SJSA1 (cell line): ENCODE measurements around the gene ANKS1B. TPM values are rescaled to one million over a fixed set of nuclear protein-coding genes. Genes with fewer than 3 reads are reported as not detected.
"Not testable (repeated sequence)": the region's sequence is repeated elsewhere in the genome, so short reads cannot be mapped to it uniquely, and the experiment has no call there.

Source experiments
- DNase-seq, 2 experiments: peaks; one replicate each; pipeline ENCODE4 v3.0.0-alpha.2; 2015 to 2020; ENCODE audit warnings: low spot score in 2 of 2, low read depth in 1 of 2
- H3K27ac ChIP-seq: fragments of 250-450 bp; sonication (Bioruptor Pico); 2 replicates; pipeline ENCODE4 v1.5.1; 2020; ENCODE audit warnings: mild to moderate bottlenecking, moderate library complexity
- H3K27me3 ChIP-seq: fragments of 250-450 bp; sonication (Bioruptor Pico); replicated peaks from 2 replicates; pipeline ENCODE4 v1.5.1; 2020; ENCODE audit warnings: mild to moderate bottlenecking, moderate library complexity
- H3K36me3 ChIP-seq: fragments of 250-450 bp; sonication (Bioruptor Pico); 2 replicates; pipeline ENCODE4 v1.5.1; 2020; ENCODE audit warnings: mild to moderate bottlenecking
- H3K4me1 ChIP-seq: fragments of 250-450 bp; sonication (Bioruptor Pico); replicated peaks from 2 replicates; pipeline ENCODE4 v1.6.1; 2021; ENCODE audit warnings: mild to moderate bottlenecking
- H3K4me3 ChIP-seq: fragments of 250-450 bp; sonication (Bioruptor Pico); 2 replicates; pipeline ENCODE4 v1.5.1; 2020; ENCODE audit warnings: mild to moderate bottlenecking
- H3K9me3 ChIP-seq: fragments of 250-450 bp; sonication (Bioruptor Pico); replicated peaks from 2 replicates; pipeline ENCODE4 v1.5.1; 2020; ENCODE audit warnings: mild to moderate bottlenecking
- total RNA-seq: library from RNA; depleted of rRNA; stranded (reverse); fragments of >200 nt; shearing (Covaris generic); gene quantifications from 2 replicates; pipeline ENCODE4 v1.2.3, GENCODE V29; 2014; rRNA removed

The ANKS1B gene
- total RNA-seq: not detected in 2 replicates

GRCh38 chr12:99984271-99985128 lies at the start of gene ANKS1B:
Gene ANKS1B (minus strand): TSS chr12:99984936. CDS start chr12:99984237, 699 bp downstream.
- H3K9me3 ChIP-seq: no peaks in the 10 kb centered on the region
- H3K27ac ChIP-seq: no peak within 1 kb of the TSS
- peak within 1 kb of the TSS; percentile 35 for H3K4me3 ChIP-seq
- peaks cover 5% of the 10 kb centered on the region for H3K4me1 ChIP-seq
- DNase-seq: no peak
- H3K36me3 ChIP-seq: no peaks in the 10 kb centered on the region
- H3K27me3 ChIP-seq: peaks cover 53% of the 10 kb centered on the region

GRCh38 chr12:100031836-100032235 lies 47.1 kb upstream of the ANKS1B start:
- Histone ChIP-seq H3K4me3 (no peak overlapping the region), H3K27me3 (no peaks in the 10 kb centered on the region), H3K9me3 (no peaks in the 10 kb centered on the region), H3K27ac (no peak overlapping the region), H3K4me1 (peaks cover 1% of the 10 kb centered on the region), H3K36me3 (no peaks in the 10 kb centered on the region)
- no peak for DNase-seq

GRCh38 chr12:100027671-100028070 lies 42.9 kb upstream of the ANKS1B start:
- no peak overlapping the region for H3K27ac ChIP-seq
- no peaks in the 10 kb centered on the region for H3K9me3 ChIP-seq
- no peaks in the 10 kb centered on the region for H3K36me3 ChIP-seq
- no peak overlapping the region for H3K4me3 ChIP-seq
- no peak for DNase-seq
- H3K4me1 ChIP-seq: peaks cover 23% of the 10 kb centered on the region
- no peaks in the 10 kb centered on the region for H3K27me3 ChIP-seq

GRCh38 chr12:100026241-100026640 lies 41.5 kb upstream of the ANKS1B start:
- H3K27ac ChIP-seq: peak overlapping the region; percentile 1; the same call in 1 of the 2 replicates
- DNase-seq: peak in 1 of 2 experiments; percentile 57
- H3K36me3 ChIP-seq: no peaks in the 10 kb centered on the region
- peaks cover 23% of the 10 kb centered on the region for H3K4me1 ChIP-seq
- H3K27me3 ChIP-seq: no peaks in the 10 kb centered on the region
- H3K4me3 ChIP-seq: no peak overlapping the region
- no peaks in the 10 kb centered on the region for H3K9me3 ChIP-seq

- H3K36me3 ChIP-seq: no peaks in the 10 kb centered on the region
- no peak overlapping the region for H3K4me3 ChIP-seq
- H3K9me3 ChIP-seq: no peaks in the 10 kb centered on the region
- DNase-seq: no peak
- H3K27ac ChIP-seq: no peak overlapping the region
- peaks cover 23% of the 10 kb centered on the region for H3K4me1 ChIP-seq
- H3K27me3 ChIP-seq: no peaks in the 10 kb centered on the region
These were observed 40.3 kb upstream of the ANKS1B start for GRCh38 chr12:100024974-100025555.

- Histone ChIP-seq H3K9me3 (no peaks in the 10 kb centered on the region), H3K36me3 (no peaks in the 10 kb centered on the region), H3K27ac (no peak overlapping the region), H3K4me1 (peaks cover 7% of the 10 kb centered on the region), H3K27me3 (no peaks in the 10 kb centered on the region), H3K4me3 (no peak overlapping the region)
- DNase-seq: no peak
These were observed 35.6 kb upstream of the ANKS1B start for GRCh38 chr12:100020370-100020769.

- Histone ChIP-seq H3K36me3 (no peaks in the 10 kb centered on the region), H3K4me1 (no peaks in the 10 kb centered on the region), H3K27ac (no peak overlapping the region), H3K27me3 (no peaks in the 10 kb centered on the region), H3K9me3 (no peaks in the 10 kb centered on the region), H3K4me3 (no peak overlapping the region)
- DNase-seq: no peak
These were observed 32.3 kb upstream of the ANKS1B start for GRCh38 chr12:100017056-100017455.

GRCh38 chr12:100016304-100016703 lies 31.6 kb upstream of the ANKS1B start:
- H3K36me3 ChIP-seq, H3K4me1 ChIP-seq, H3K4me3 ChIP-seq, H3K27ac ChIP-seq, DNase-seq, H3K9me3 ChIP-seq, H3K27me3 ChIP-seq: not testable (repeated sequence)

- H3K36me3 ChIP-seq, H3K9me3 ChIP-seq, H3K4me1 ChIP-seq, H3K27ac ChIP-seq, DNase-seq, H3K27me3 ChIP-seq, H3K4me3 ChIP-seq: not testable (repeated sequence)
These were observed 21.1 kb upstream of the ANKS1B start for GRCh38 chr12:100005846-100006245.

GRCh38 chr12:99997806-99998205 lies 13.1 kb upstream of the ANKS1B start:
- no peaks in the 10 kb centered on the region for H3K9me3 ChIP-seq
- H3K4me3 ChIP-seq: no peak overlapping the region
- H3K27ac ChIP-seq: no peak overlapping the region
- H3K27me3 ChIP-seq: no peaks in the 10 kb centered on the region
- no peaks in the 10 kb centered on the region for H3K4me1 ChIP-seq
- H3K36me3 ChIP-seq: no peaks in the 10 kb centered on the region
- DNase-seq: no peak

GRCh38 chr12:99996095-99996494 lies 11.4 kb upstream of the ANKS1B start:
- Histone ChIP-seq H3K4me3 (no peak overlapping the region), H3K27me3 (no peaks in the 10 kb centered on the region; the same call in 1 of the 2 replicates), H3K9me3 (no peaks in the 10 kb centered on the region), H3K27ac (no peak overlapping the region), H3K4me1 (no peaks in the 10 kb centered on the region), H3K36me3 (no peaks in the 10 kb centered on the region)
- no peak for DNase-seq

GRCh38 chr12:99985631-99986030 lies 895 bp upstream of the ANKS1B start:
- no peak overlapping the region for H3K27ac ChIP-seq
- H3K36me3 ChIP-seq: no peaks in the 10 kb centered on the region
- DNase-seq: no peak
- H3K27me3 ChIP-seq: peaks cover 51% of the 10 kb centered on the region
- H3K4me3 ChIP-seq: no peak overlapping the region
- H3K9me3 ChIP-seq: no peaks in the 10 kb centered on the region
- peaks cover 5% of the 10 kb centered on the region for H3K4me1 ChIP-seq

- Histone ChIP-seq H3K9me3 (no peaks in the 10 kb centered on the region), H3K27me3 (peaks cover 51% of the 10 kb centered on the region), H3K36me3 (no peaks in the 10 kb centered on the region), H3K4me3 (peak overlapping the region; percentile 35), H3K27ac (no peak overlapping the region), H3K4me1 (peaks cover 5% of the 10 kb centered on the region)
- no peak for DNase-seq
These were observed 414 bp upstream of the ANKS1B start for GRCh38 chr12:99985129-99985570.
